HG03108 (cell line): ENCODE results near the gene ZCCHC2.

Experiments used
- ATAC-seq: cut with Tn5 transposase; IDR thresholded peaks from one replicate; pipeline ENCODE4 v1.9.1; 2021; ENCODE audit warnings: moderate library complexity; ENCODE audit not compliant: unreplicated experiment

ZCCHC2 gene

DNA sequence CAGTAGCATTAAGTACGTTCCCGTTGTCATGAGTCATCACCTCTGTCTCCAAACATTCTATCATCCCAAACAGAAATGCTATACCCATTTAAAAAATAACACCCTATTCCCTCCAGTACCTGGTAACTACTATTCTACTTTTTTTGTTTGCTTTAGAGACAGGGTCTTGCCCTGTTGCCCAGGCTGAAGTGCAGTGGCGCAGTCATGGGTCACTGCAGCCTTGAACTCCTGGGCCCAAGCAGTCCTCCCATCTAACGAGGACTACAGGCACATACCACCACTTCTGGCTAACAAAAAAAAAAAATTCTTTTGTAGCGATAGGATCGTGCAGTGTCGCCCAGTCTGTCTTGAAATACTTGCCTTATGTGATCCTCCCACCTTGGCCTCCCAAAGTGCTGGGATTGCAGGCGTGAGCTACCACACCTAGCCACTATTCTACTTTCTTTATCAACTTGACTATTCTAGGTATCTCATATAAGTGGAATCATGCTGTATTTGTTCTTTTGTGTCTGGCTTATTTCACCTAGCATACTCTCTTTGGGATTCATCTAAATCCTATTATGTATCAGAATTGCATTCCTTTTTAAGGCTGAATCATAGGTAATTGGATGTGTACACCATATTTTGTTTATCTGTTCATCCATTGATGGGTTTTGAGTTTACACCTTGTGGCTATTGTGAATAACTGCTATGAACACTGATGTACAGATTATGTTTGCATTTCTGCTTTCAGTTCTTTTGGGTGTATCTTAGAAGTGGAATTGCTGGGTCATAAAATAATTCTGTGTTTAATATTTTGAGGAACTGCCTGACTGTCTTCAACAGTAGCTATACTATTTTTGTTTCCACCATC lies 14.4 kb downstream of the ZCCHC2 start:
- no peak for ATAC-seq

DNA sequence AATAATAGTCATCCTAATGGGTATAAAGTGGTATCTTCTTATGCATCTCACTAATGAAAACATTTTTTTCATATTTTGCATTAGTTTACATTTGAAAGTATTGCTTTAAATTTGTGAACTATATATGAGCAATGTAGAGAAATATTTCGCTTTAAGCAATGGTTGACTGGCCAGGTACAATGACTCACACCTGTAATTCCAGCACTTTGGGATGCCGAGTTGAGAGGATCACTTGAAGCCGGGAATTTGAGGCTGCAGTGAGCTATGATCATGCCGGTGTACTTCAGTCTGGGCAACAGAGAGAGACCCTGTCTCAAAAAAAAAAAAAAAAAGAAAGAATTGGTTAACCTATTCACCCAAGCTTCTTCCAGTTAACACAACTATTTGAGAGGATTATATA lies 15.1 kb downstream of the ZCCHC2 start:
- ATAC-seq = no peak

GRCh38 chr18:62538881-62539280 lies 16.1 kb downstream of the ZCCHC2 start:
- ATAC-seq = no peak

DNA sequence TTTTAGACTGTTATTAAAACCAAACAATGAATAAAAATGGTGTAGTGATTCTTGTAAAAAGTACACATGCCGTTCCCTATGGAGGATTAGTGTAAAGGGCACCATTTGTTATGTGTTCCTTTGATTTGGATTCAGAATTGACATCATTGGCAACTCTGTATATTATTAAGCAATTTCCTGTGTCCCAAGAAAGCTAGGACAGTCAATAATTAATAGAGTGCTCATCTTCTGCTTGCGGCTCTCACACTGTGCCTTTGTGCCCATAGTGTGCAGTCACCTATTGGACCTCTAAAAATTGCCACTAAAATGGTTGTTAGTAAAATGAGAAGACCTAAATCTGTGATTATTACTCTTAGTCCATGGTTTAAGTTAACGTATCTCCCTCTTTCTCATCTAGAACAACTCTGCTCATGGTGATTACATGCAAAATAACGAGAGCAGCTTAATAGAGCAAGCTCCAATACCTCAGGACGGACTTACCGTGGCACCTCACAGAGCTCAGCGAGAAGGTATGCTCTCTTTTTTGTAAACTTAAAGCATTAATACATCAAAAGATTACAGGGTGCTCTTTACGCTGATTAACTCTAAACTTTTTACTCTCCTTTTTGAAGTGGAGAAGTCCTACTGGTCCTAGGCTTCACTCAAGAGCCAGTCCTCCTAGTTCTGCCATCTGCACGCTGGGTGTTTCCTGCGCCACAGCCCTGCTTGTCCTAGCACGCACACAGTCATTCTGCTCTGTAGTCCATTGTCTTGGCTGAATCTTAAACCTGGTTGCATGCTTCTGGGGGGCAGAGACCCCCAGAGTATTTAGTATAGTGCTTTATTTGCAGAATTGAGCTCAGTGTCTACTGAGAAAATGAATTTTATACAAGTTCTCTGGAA lies 16.7 kb downstream of the ZCCHC2 start:
- no peak for ATAC-seq

GRCh38 chr18:62543021-62543420 lies 20.2 kb downstream of the ZCCHC2 start:
- no peak for ATAC-seq

DNA sequence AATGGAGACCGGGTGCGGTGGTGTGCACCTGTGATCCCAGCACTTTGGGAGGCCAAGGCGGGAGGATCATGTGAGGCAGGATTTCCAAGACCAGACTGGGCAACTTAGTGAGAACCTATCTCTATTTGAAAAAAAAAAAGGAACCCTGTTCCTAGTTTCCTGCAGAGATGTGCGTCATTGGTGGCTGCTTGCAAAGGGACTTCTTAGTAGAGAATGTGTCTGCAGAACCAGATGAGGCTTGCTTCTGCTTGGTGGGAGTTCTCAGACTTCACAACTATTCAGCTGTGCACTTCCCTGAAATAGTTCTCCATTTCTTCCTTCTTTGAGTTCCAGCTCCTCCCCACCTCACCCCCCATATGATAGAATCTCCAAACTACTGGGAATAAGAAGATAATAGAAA lies 22.3 kb downstream of the ZCCHC2 start:
- ATAC-seq = no peak

DNA sequence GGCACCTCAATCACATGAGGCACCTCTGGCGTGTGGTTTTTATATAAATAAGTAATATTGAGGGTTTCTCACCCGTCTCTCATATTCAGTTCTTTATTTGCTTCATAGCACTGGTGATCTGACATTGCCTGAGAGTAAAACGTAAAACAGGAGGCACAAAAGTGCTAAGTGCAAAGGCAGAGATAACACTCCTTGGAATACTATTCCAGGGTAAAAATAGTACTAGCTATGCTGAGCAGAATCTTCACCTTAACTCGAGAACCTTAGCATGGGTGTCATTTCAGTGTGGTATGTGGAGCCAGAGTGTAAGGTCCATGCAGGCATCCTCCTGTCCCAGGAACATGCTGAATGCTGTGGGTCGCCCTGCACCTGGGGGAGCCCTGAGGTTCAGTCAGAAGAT lies 26.9 kb downstream of the ZCCHC2 start:
- no peak for ATAC-seq

DNA sequence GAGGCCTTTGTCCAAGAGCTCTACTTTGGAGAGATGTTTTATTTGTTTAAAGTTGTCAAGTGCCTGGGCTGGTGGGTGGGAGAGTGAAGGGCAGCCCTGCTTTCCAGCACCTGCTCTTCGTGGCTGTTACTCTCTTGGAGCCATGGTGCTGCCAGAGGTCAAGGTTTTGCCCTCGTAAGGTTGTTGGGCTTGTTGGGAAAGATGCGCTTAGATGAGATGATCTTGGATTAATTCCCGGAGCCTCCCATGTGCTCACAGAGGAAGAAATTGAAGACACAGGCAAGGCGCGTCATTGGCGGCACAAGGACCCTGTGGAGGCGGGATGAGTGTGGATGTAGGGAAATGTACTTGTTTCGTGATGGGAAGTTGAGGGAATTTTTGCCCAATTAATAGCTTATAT lies 27.9 kb downstream of the ZCCHC2 start:
- no peak for ATAC-seq

- ATAC-seq = no peak
Observed at GRCh38 chr18:62551972-62552513, 29.2 kb downstream of the ZCCHC2 start.

DNA sequence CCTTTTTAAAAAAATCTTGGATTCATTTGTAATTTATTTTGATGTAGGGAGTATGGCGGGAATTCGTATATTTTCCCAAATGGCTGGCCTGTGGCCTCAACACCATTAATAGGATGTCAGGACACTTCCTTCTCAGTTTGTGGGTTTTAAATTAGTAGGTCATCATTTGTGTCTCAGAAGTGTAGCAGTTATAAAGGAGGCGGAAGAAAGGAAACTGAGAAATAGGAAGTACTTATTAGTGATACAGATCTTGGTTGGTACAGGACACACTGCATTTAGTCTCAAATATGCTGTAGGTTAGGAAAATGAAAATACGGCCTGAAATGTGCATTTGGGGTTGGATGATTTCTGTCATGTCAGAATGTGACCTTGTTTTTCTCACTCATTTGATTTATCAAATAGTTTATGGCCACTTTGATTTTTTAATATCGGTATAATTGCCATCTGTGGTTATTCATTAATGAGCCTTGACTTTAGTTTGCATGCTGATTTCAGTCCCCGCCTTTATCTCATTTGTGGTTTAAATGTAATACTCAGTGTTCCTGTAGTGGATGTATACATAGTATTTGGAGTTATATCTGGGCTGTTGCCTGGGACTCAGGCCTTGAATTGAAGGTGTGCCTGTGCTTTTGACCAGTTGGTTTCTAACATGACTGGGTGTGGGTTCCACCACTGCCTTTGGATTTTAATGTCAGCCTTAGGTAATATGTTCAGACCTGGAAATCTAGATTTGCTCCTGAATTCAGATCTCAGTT lies 31.4 kb downstream of the ZCCHC2 start:
- no peak for ATAC-seq

DNA sequence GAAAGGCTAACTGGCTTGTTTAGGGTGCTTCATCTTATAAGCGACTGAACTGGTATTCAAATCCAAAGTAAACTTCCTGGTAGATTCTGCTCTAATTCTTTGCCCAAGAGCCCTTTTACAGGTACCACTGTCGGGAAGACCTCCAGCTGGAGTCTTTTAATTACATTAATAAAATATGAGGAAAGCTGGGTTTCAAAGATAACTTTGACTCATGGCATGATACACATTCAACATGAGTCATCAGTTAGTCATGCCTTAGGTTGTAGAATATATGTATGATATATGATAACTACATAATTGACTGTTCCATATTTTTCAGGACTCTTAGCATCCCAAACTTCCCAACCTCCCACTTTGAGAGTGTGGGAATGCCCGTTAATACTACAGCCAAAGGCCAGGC lies 32.3 kb downstream of the ZCCHC2 start:
- ATAC-seq = no peak

DNA sequence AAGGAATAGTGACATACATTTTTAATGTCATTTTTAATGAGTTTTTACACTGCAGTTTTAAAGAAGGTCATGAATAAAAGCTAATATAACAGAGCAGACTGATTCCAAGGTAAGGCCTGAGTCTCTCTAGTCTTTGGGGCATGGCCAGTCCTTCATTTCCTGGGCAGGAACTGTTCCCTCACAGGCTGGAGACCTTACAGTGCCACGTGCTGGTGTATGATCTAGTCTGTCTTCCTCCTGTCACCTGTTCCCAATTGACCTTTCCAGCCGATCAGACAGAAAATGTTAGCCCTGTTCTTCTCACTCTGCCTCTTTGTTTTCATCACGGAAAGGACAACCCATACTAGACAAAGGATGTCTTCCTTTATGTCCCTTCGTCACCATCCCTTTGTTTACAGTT lies 33.6 kb downstream of the ZCCHC2 start:
- ATAC-seq = no peak

GRCh38 chr18:62558015-62558663 lies 35.3 kb downstream of the ZCCHC2 start:
- ATAC-seq = no peak

DNA sequence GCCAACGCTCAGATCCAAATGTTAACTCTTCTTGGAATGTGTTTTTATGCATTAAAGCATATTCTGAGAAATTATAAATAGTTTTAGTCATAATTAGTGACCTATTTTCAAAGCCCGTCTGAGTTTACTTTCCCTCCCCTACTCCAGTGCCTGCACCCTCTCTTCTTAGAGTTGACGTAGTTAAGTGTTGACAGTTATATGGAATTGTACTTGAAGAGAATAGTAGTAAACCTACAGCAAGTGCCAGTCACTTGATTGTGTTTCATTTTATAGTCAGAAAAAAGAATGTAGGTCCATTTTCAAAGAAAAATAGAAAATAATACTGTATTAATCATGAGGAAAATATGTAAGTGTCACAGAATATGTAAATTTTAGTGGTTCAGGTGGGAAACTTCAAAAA lies 41.2 kb downstream of the ZCCHC2 start:
- ATAC-seq = no peak

- ATAC-seq = no peak
Observed at GRCh38 chr18:62566199-62566598, 43.4 kb downstream of the ZCCHC2 start.

DNA sequence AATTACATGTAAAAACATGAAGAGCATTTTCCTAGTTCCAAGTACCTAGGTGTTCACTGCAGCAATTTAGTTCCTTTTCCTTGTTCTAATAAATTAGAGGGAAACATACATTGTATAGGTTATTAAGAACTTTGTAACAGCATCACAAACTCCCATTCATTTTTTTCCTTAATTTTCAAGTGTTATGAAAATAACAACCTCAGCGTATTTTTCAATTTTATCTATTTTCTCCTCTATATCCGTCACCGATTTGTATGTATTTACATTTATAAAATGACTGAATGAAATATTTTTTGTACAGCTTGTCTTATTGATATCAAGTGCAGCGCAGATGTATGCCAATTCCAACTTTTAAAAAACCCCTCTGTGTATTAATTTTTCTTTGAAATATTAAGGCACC lies 44.0 kb downstream of the ZCCHC2 start:
- no peak for ATAC-seq

- no peak for ATAC-seq
Observed at GRCh38 chr18:62569081-62569655, 46.3 kb downstream of the ZCCHC2 start.

- ATAC-seq = no peak
Observed at GRCh38 chr18:62571037-62571436, 48.2 kb downstream of the ZCCHC2 start.

GRCh38 chr18:62571648-62572047 lies 48.8 kb downstream of the ZCCHC2 start:
- ATAC-seq = no peak

DNA sequence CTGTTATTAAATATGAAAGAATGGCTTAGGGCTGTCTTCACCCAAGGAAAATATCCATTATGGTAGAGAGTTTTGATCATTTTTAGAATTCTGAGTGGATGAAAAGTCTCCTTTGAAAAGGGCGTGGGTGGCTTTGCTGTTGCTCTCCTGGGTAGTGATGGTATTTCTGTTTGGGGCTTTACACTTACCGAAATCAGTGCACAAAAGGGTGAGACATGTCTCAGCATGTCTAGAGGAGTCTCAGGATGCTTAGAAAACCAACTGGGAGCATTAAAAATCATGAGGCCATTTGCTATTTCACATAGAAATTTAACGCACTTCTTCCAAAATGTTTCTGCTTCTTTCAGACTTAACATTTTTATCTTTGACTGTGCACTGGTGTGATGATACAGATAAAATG lies 49.6 kb downstream of the ZCCHC2 start:
- ATAC-seq = no peak
